Calu3 (cell line): Measurements from ENCODE around the gene CAMSAP1. TPM values are rescaled to one million over a fixed set of nuclear protein-coding genes. Genes with fewer than 3 reads are reported as not detected.
"Not testable (repeated sequence)": the region's sequence is repeated elsewhere in the genome, so short reads cannot be mapped to it uniquely, and the experiment has no call there.

Experiments used
- BruUV-seq: library from RNA; stranded (reverse); fragments of 400-500 nt; replicated peaks from 2 replicates; lab custom pipeline; 2021; lab: Mats Ljungman, UMichigan
- CTCF ChIA-PET: fragments of 300-600 bp; sonication (Branson Sonifier 250); formaldehyde crosslinking; loops from one replicate; lab custom pipeline; 2022; ENCODE audit warnings: antibody characterized with exemption; lab: Charles Lee
- DNase-seq: peaks from one replicate; pipeline ENCODE4 v3.0.0; 2022
- H3K27ac Mint-ChIP-seq: one replicate; pipeline ENCODE4 v1.8.0; 2022; ENCODE audit warnings: mixed read lengths; ENCODE audit not compliant: unreplicated experiment
- H3K27me3 Mint-ChIP-seq: one replicate; pipeline ENCODE4 v1.8.0; 2022; ENCODE audit warnings: mixed read lengths; ENCODE audit not compliant: unreplicated experiment
- H3K36me3 Mint-ChIP-seq: one replicate; pipeline ENCODE4 v1.8.0; 2022; ENCODE audit warnings: mild to moderate bottlenecking, moderate library complexity, mixed read lengths; ENCODE audit not compliant: insufficient read depth, unreplicated experiment
- H3K4me1 Mint-ChIP-seq: one replicate; pipeline ENCODE4 v1.8.0; 2022; ENCODE audit warnings: mild to moderate bottlenecking, low read depth, mixed read lengths; ENCODE audit not compliant: unreplicated experiment
- H3K4me3 Mint-ChIP-seq: one replicate; pipeline ENCODE4 v1.8.0; 2022; ENCODE audit warnings: mild to moderate bottlenecking, low read depth, moderate library complexity, mixed read lengths; ENCODE audit not compliant: unreplicated experiment
- H3K9me3 Mint-ChIP-seq: one replicate; pipeline ENCODE4 v1.8.0; 2022; ENCODE audit warnings: low read depth, mixed read lengths; ENCODE audit not compliant: unreplicated experiment
- CTCF ChIP-seq: fragments of 200-600 bp; IDR thresholded peaks from one replicate; pipeline ENCODE4 v1.8.0; 2022; ENCODE audit warnings: antibody characterized with exemption; ENCODE audit not compliant: unreplicated experiment
- intact Hi-C: fragments of 100-400 bp; cut with micrococcal nuclease; formaldehyde crosslinking; loops from one replicate; pipeline ENCODE4 v1.10.0; 2022; ENCODE audit not compliant: unreplicated experiment
- total RNA-seq: library from RNA; stranded (reverse); gene quantifications from 2 replicates; pipeline ENCODE4 v1.2.3, GENCODE V29; 2022

The CAMSAP1 gene
- total RNA-seq, 1 experiment from 2014 or later, result 28.1 TPM

GRCh38 chr9:135946392-135946994, 39.1 kb upstream of the CAMSAP1 start:
- Mint-ChIP-seq H3K9me3 (no peaks in the 10 kb centered on the region), H3K27me3 (no peaks in the 10 kb centered on the region), H3K4me3 (no peak overlapping the region), H3K4me1 (no peaks in the 10 kb centered on the region), H3K36me3 (peaks cover 6% of the 10 kb centered on the region), H3K27ac (no peak overlapping the region)
- CTCF ChIA-PET, result no interaction called here
- BruUV-seq, result no TSS peak
- intact Hi-C loops, result no loop called here
- DNase-seq, result no peak
- TF ChIP-seq CTCF, result no peak

GRCh38 chr9:135945969-135946368, 38.6 kb upstream of the CAMSAP1 start:
- intact Hi-C loops, result no loop called here
- TF ChIP-seq CTCF, result no peak
- DNase-seq, result no peak
- CTCF ChIA-PET, result no interaction called here
- no TSS peak for BruUV-seq
- H3K9me3 Mint-ChIP-seq, result no peaks in the 10 kb centered on the region
- peaks cover 6% of the 10 kb centered on the region for H3K36me3 Mint-ChIP-seq
- H3K4me3 Mint-ChIP-seq, result no peak overlapping the region
- H3K27ac Mint-ChIP-seq, result no peak overlapping the region
- H3K27me3 Mint-ChIP-seq, result no peaks in the 10 kb centered on the region
- H3K4me1 Mint-ChIP-seq, result no peaks in the 10 kb centered on the region

GRCh38 chr9:135944444-135945252, 37.3 kb upstream of the CAMSAP1 start:
- no peak for DNase-seq
- Mint-ChIP-seq H3K27me3 (no peaks in the 10 kb centered on the region), H3K9me3 (no peaks in the 10 kb centered on the region), H3K27ac (no peak overlapping the region), H3K36me3 (peaks cover 8% of the 10 kb centered on the region), H3K4me3 (no peak overlapping the region), H3K4me1 (no peaks in the 10 kb centered on the region)
- intact Hi-C loops, result no loop called here
- CTCF ChIA-PET, result interaction anchor here (0.6 kb wide), 1 partner anchor 78 kb away, joined by 3 read pairs; no protein-coding TSS in a partner anchor
- BruUV-seq, result no TSS peak
- TF ChIP-seq CTCF, result no peak

GRCh38 chr9:135943604-135944003, 36.3 kb upstream of the CAMSAP1 start:
- BruUV-seq, H3K27me3 Mint-ChIP-seq, H3K4me1 Mint-ChIP-seq, CTCF ChIA-PET, H3K27ac Mint-ChIP-seq, H3K9me3 Mint-ChIP-seq, intact Hi-C loops, H3K4me3 Mint-ChIP-seq, DNase-seq: not testable (repeated sequence)
- peaks cover 14% of the 10 kb centered on the region for H3K36me3 Mint-ChIP-seq
